ENCODE data around the gene PPIL4.

The PPIL4 gene

DNA sequence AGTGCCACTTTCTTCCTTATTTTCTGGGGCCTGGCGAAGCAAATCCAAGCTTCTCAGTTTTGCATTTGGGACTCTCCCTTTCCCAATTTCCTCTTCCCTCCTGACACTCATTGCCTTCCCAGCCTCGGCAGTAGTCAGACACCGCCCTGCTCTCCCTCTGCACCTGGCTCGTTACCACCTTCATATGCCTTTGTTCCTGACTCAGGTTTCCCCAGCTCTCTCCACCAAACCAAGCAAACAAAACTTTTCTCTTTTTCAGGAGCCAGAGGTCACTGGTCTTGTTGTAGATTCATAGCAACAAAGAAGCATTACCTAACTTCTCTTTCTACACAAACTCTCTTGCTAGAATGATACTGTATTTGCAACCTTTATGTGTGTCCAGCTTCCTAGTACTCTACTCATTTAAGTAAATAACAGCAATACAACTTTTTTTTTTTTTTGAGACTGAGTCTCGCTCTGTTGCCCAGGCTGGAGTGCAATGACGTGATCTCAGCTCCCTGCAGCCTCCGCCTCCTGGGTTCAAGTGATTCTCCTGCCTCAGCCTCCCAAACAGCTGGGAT is 52.0 kb downstream of the PPIL4 start:
- no peak overlapping the region for H2AFZ ChIP-seq (ENCODE audit: low read depth, low read length)

DNA sequence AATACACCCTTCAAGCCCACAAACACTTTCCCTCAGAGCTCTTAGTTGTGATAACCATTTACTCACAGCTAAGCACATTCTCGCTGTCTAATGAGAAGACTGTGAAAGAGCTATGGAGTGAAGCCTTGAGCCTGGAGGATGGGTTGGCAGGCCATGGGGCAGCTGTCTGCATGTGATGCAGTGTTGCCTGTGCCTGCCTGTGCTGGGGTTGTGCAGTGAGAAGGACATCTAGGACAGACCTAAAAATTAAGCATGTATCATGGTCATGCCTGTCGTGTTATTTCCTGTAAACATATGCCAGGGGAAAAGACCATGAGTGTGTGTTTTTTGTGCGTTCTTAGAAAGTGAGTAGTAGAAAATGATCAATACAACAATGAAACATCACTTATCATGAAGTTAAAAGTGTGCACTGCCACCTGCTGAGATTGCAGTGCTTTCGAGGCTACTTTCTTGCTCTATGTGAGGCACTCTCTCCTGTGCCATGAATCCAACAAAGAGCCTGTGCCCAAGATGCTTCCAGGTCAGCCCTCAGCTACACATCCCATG is 53.0 kb downstream of the PPIL4 start:
- H4K20me1 ChIP-seq (ENCODE audit: insufficient read depth, low read length) = no peaks in the 10 kb centered on the region
- no peak for ATAC-seq (ENCODE audit: insufficient read depth, low read depth)
- no peak for TF ChIP-seq EZH2 (IDR thresholded peaks at IDR 0.05; ENCODE audit: borderline replicate concordance, low read depth, low read length, severe bottlenecking)
- TF ChIP-seq, protein P1, sequence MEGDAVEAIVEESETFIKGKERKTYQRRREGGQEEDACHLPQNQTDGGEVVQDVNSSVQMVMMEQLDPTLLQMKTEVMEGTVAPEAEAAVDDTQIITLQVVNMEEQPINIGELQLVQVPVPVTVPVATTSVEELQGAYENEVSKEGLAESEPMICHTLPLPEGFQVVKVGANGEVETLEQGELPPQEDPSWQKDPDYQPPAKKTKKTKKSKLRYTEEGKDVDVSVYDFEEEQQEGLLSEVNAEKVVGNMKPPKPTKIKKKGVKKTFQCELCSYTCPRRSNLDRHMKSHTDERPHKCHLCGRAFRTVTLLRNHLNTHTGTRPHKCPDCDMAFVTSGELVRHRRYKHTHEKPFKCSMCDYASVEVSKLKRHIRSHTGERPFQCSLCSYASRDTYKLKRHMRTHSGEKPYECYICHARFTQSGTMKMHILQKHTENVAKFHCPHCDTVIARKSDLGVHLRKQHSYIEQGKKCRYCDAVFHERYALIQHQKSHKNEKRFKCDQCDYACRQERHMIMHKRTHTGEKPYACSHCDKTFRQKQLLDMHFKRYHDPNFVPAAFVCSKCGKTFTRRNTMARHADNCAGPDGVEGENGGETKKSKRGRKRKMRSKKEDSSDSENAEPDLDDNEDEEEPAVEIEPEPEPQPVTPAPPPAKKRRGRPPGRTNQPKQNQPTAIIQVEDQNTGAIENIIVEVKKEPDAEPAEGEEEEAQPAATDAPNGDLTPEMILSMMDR (IDR thresholded peaks at IDR 0.05; ENCODE audit: borderline replicate concordance, extremely low read depth, low read length, poor library complexity, severe bottlenecking) = no peak

More for the DNA sequence above, 52.0 kb downstream of the PPIL4 start:
- no peak overlapping the region for H3K9ac ChIP-seq (ENCODE audit: low read depth, low read length)
- H4K20me1 ChIP-seq (ENCODE audit: insufficient read depth, low read length) = no peaks in the 10 kb centered on the region
- no peaks in the 10 kb centered on the region for H3K9me3 ChIP-seq (ENCODE audit: insufficient read depth, low read length, severe bottlenecking)
- TF ChIP-seq EZH2 (IDR thresholded peaks at IDR 0.05; ENCODE audit: borderline replicate concordance, low read depth, low read length, severe bottlenecking) = no peak
- TF ChIP-seq, protein P1 (IDR thresholded peaks at IDR 0.05; ENCODE audit: borderline replicate concordance, extremely low read depth, low read length, poor library complexity, severe bottlenecking) = no peak
- H3K4me1 ChIP-seq (ENCODE audit: insufficient read depth, low read length) = no peaks in the 10 kb centered on the region
- no peak overlapping the region for H3K4me3 ChIP-seq (ENCODE audit: low read depth in 1 of 2, low read length in 2 of 2)
- no peaks in the 10 kb centered on the region for H3K27me3 ChIP-seq (ENCODE audit: insufficient read depth, low read length, poor library complexity)
- no peaks in the 10 kb centered on the region for H3K79me2 ChIP-seq (ENCODE audit: insufficient read depth, low read length)
- no peaks in the 10 kb centered on the region for H3K36me3 ChIP-seq (ENCODE audit: insufficient read depth, low read length)
- no peak overlapping the region for H3K4me2 ChIP-seq (ENCODE audit: insufficient read depth, low read length)
- DNase-seq = no peak
- no peak for ATAC-seq (ENCODE audit: insufficient read depth, low read depth)
- no peak overlapping the region for H3K27ac ChIP-seq (ENCODE audit: low read length)

DNA sequence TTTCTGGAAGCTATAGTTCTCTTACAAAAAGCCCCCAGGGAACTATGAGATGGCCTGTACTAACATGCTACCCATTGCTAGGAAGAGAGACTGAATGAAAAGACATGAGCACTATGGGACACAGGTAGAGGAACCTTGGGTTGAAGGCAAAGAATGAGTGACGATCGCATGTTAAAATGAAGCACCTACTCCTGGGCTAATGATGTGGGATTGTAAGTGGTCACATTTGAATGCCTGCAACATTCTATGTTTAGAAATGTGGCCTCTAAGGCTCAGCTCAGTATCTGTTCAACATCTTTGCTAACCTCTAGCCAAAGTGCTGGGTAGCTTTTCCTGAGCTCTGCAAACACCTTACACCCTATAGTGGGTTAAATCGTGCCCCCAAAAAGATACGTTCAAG is 55.9 kb downstream of the PPIL4 start:
- H3K36me3 ChIP-seq (ENCODE audit: insufficient read depth, low read length) = no peaks in the 10 kb centered on the region
- H3K4me1 ChIP-seq (ENCODE audit: insufficient read depth, low read length) = peaks cover 10% of the 10 kb centered on the region
- H3K4me3 ChIP-seq (ENCODE audit: low read depth in 1 of 2, low read length in 2 of 2) = no peak overlapping the region
- TF ChIP-seq, protein P1 (IDR thresholded peaks at IDR 0.05; ENCODE audit: borderline replicate concordance, extremely low read depth, low read length, poor library complexity, severe bottlenecking) = no peak
- TF ChIP-seq EZH2 (IDR thresholded peaks at IDR 0.05; ENCODE audit: borderline replicate concordance, low read depth, low read length, severe bottlenecking) = no peak
- H4K20me1 ChIP-seq (ENCODE audit: insufficient read depth, low read length) = no peaks in the 10 kb centered on the region
- no peak for ATAC-seq (ENCODE audit: insufficient read depth, low read depth)
- H3K27ac ChIP-seq (ENCODE audit: low read length) = no peak overlapping the region
- H3K4me2 ChIP-seq (ENCODE audit: insufficient read depth, low read length) = no peak overlapping the region
- H3K9me3 ChIP-seq (ENCODE audit: insufficient read depth, low read length, severe bottlenecking) = no peaks in the 10 kb centered on the region
- no peaks in the 10 kb centered on the region for H3K27me3 ChIP-seq (ENCODE audit: insufficient read depth, low read length, poor library complexity)
- H2AFZ ChIP-seq (ENCODE audit: low read depth, low read length) = no peak overlapping the region
- no peak for DNase-seq
- H3K9ac ChIP-seq (ENCODE audit: low read depth, low read length) = no peak overlapping the region
- no peaks in the 10 kb centered on the region for H3K79me2 ChIP-seq (ENCODE audit: insufficient read depth, low read length)

More for the DNA sequence above, 53.0 kb downstream of the PPIL4 start:
- Histone ChIP-seq H3K9ac (ENCODE audit: low read depth, low read length) (no peak overlapping the region), H3K4me3 (ENCODE audit: low read depth in 1 of 2, low read length in 2 of 2) (no peak overlapping the region), H3K9me3 (ENCODE audit: insufficient read depth, low read length, severe bottlenecking) (no peaks in the 10 kb centered on the region), H3K4me2 (ENCODE audit: insufficient read depth, low read length) (no peak overlapping the region), H3K36me3 (ENCODE audit: insufficient read depth, low read length) (no peaks in the 10 kb centered on the region), H3K27me3 (ENCODE audit: insufficient read depth, low read length, poor library complexity) (no peaks in the 10 kb centered on the region), H3K4me1 (ENCODE audit: insufficient read depth, low read length) (no peaks in the 10 kb centered on the region), H3K79me2 (ENCODE audit: insufficient read depth, low read length) (no peaks in the 10 kb centered on the region), H3K27ac (ENCODE audit: low read length) (no peak overlapping the region), H2AFZ (ENCODE audit: low read depth, low read length) (no peak overlapping the region)
- no peak for DNase-seq

All from DND-41 (cell line).